ENCODE measurements around the gene SPAAR. TPM values are rescaled to one million over a fixed set of nuclear protein-coding genes. Genes with fewer than 3 reads are reported as not detected.
"Not testable (repeated sequence)": the region's sequence is repeated elsewhere in the genome, so short reads cannot be mapped to it uniquely, and the experiment has no call there.

SPAAR gene
- total RNA-seq, 6 experiments from 2014 or later: 0.19 to 0.34 (median 0.23) TPM; not detected in 1

DNA sequence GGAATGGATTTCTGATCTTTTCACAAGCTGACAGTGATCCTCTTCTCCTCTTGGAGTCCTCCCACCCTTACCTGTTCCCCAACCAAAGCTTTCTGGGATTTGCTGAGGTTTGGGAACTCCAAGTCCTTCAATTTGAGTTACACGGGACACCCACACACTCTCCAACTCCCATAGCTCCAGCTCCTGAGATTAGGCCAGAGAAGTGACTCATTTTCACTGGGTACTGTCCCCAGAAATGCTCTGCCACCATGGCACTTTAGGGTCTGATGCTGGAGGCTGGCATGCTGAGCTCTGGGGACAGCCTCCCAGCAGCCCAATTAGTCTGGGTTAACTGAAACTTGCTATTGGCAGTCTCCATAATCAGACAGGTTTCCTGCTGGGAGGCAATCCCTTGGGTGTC is 17.2 kb upstream of the SPAAR start:
- Mint-ChIP-seq H3K27me3 (ENCODE audit: insufficient read depth) (peaks cover 11% of the 10 kb centered on the region), H3K36me3 (ENCODE audit: low read depth) (no peaks in the 10 kb centered on the region), H3K4me3 (no peak overlapping the region), H3K9me3 (no peaks in the 10 kb centered on the region), H3K27ac (no peak overlapping the region), H3K4me1 (ENCODE audit: low read depth) (no peaks in the 10 kb centered on the region)
- no peak for DNase-seq
- no peak for TF ChIP-seq CTCF (IDR thresholded peaks at IDR 0.05)

DNA sequence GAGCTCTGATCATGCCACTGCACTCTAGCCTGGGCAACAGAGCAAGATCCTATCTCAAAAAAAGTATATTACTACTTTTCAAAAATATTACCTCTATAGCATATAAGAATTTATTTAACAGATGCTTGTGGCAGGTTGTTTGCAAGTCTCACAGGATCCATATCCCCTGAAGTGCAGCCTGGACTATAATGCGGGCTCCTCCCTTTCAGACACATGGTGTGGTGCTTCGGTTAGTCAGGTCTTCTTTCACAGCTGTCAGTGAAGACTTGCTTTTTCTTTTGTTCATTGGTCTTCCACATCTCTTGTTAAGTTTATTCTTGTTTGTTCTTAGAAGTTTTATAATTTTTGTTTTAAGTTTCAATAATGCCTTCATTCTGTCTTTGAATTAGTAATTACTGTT is 12.7 kb upstream of the SPAAR start:
- H3K36me3 Mint-ChIP-seq (ENCODE audit: low read depth): no peaks in the 10 kb centered on the region
- H3K27ac Mint-ChIP-seq: no peak overlapping the region
- TF ChIP-seq CTCF (IDR thresholded peaks at IDR 0.05): no peak
- no peaks in the 10 kb centered on the region for H3K4me1 Mint-ChIP-seq (ENCODE audit: low read depth)
- no peaks in the 10 kb centered on the region for H3K9me3 Mint-ChIP-seq
- H3K27me3 Mint-ChIP-seq (ENCODE audit: insufficient read depth): peaks cover 9% of the 10 kb centered on the region
- H3K4me3 Mint-ChIP-seq: no peak overlapping the region
- DNase-seq: no peak

GRCh38 chr9:35897376-35898099 is 11.8 kb upstream of the SPAAR start:
- not testable (repeated sequence) for H3K9me3 Mint-ChIP-seq; DNase-seq; H3K4me3 Mint-ChIP-seq; H3K27ac Mint-ChIP-seq; H3K36me3 Mint-ChIP-seq (ENCODE audit: low read depth); H3K4me1 Mint-ChIP-seq (ENCODE audit: low read depth); H3K27me3 Mint-ChIP-seq (ENCODE audit: insufficient read depth)

DNA sequence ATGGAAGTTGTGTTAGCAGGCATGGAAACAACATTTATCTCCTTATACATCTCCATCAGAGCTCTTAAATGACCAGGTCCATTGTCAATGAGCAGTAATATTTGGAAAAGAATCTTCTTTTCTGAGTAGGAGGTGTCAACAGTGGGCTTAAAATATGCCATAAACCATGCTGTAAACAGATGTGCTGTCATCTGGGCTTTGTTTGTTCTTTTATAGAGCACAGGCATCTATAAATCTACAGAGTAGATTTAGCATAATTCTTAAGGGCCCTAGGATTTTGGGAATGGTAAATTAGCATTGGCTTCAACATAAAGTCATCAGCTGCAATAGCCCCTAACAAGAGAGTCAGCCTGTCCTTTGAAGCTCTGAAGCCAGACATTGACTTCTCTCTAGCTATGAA is 11.0 kb upstream of the SPAAR start:
- Mint-ChIP-seq H3K4me3 (no peak overlapping the region), H3K9me3 (no peaks in the 10 kb centered on the region), H3K36me3 (ENCODE audit: low read depth) (no peaks in the 10 kb centered on the region), H3K27me3 (ENCODE audit: insufficient read depth) (peaks cover 5% of the 10 kb centered on the region), H3K4me1 (ENCODE audit: low read depth) (peaks cover 7% of the 10 kb centered on the region), H3K27ac (no peak overlapping the region)
- no peak for DNase-seq
- no peak for TF ChIP-seq CTCF (IDR thresholded peaks at IDR 0.05)

DNA sequence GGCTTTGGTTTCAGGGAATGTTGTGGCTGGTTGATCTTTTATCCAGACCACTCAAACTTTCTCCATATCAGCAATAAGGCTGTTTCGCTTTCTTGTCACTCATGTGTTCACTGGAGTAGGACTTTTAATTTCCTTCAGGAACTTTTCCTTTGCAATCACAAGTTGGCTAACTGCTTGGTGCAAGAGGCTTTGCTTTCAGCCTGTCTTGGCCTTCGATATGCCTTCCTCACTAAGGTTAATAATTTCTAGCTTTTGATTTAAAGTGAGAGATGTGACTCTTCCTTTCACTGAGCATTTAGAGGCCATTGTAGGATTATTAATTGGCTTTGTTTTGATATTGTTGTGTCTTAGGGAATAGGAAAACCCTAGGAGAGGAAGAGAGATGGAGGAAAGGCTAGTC is 10.3 kb upstream of the SPAAR start:
- no peak for DNase-seq
- H3K36me3 Mint-ChIP-seq (ENCODE audit: low read depth): no peaks in the 10 kb centered on the region
- H3K27me3 Mint-ChIP-seq (ENCODE audit: insufficient read depth): peaks cover 5% of the 10 kb centered on the region
- no peaks in the 10 kb centered on the region for H3K9me3 Mint-ChIP-seq
- no peak for TF ChIP-seq CTCF (IDR thresholded peaks at IDR 0.05)
- peaks cover 9% of the 10 kb centered on the region for H3K4me1 Mint-ChIP-seq (ENCODE audit: low read depth)
- H3K27ac Mint-ChIP-seq: no peak overlapping the region
- H3K4me3 Mint-ChIP-seq: no peak overlapping the region

GRCh38 chr9:35903049-35903448 is 6.2 kb upstream of the SPAAR start:
- peak; percentile 94 for TF ChIP-seq CTCF (IDR thresholded peaks at IDR 0.05)
- no peaks in the 10 kb centered on the region for H3K27me3 Mint-ChIP-seq (ENCODE audit: insufficient read depth)
- H3K27ac Mint-ChIP-seq: no peak overlapping the region
- H3K4me3 Mint-ChIP-seq: no peak overlapping the region
- H3K36me3 Mint-ChIP-seq (ENCODE audit: low read depth): no peaks in the 10 kb centered on the region
- H3K4me1 Mint-ChIP-seq (ENCODE audit: low read depth): peaks cover 49% of the 10 kb centered on the region
- no peaks in the 10 kb centered on the region for H3K9me3 Mint-ChIP-seq
- peak; percentile 36 for DNase-seq
